GM23338 (cell line): Measurements from ENCODE around the gene BEX2. TPM values are rescaled to one million over a fixed set of nuclear protein-coding genes. Genes with fewer than 3 reads are reported as not detected.

Experiments used
- ATAC-seq: fragments of 200-7000 bp; cut with Tn5 transposase; 3 replicates; pipeline ENCODE4 v1.9.1; 2020
- DNase-seq: peaks from one replicate; pipeline ENCODE4 v3.0.0-alpha.2; 2015; ENCODE audit warnings: low spot score
- H2AFZ ChIP-seq: fragments of 200-600 bp; sonication (generic); 2 replicates; pipeline ENCODE4 v1.8.0; 2016; ENCODE audit warnings: antibody characterized with exemption, mild to moderate bottlenecking, moderate library complexity
- H3F3A ChIP-seq: fragments of 200-600 bp; sonication (generic); replicated peaks from 2 replicates; pipeline ENCODE4 v1.8.0; 2017; ENCODE audit warnings: antibody characterized with exemption, mixed run types, low read depth
- H3K27ac ChIP-seq: fragments of 200-600 bp; sonication (generic); 2 replicates; pipeline ENCODE4 v1.6.1; 2016; ENCODE audit warnings: low read depth
- H3K27me3 ChIP-seq: fragments of 200-600 bp; sonication (generic); 2 replicates; pipeline ENCODE4 v1.8.0; 2016; ENCODE audit warnings: mild to moderate bottlenecking, mixed run types, moderate library complexity; ENCODE audit not compliant: insufficient read depth
- H3K36me3 ChIP-seq: fragments of 200-600 bp; sonication (generic); 2 replicates; pipeline ENCODE4 v1.8.0; 2016; ENCODE audit warnings: mild to moderate bottlenecking; ENCODE audit not compliant: insufficient read depth
- H3K4me1 ChIP-seq: fragments of 200-600 bp; sonication (generic); 2 replicates; pipeline ENCODE4 v1.8.0; 2016; ENCODE audit warnings: mild to moderate bottlenecking, moderate library complexity; ENCODE audit not compliant: insufficient read depth
- H3K4me2 ChIP-seq: fragments of 200-600 bp; sonication (generic); 2 replicates; pipeline ENCODE4 v1.7.1; 2017; ENCODE audit warnings: mixed run types
- H3K4me3 ChIP-seq: fragments of 200-600 bp; sonication (generic); 2 replicates; pipeline ENCODE4 v1.6.1; 2016; ENCODE audit warnings: mixed run types
- H3K79me2 ChIP-seq: fragments of 200-600 bp; sonication (generic); replicated peaks from 2 replicates; pipeline ENCODE4 v1.8.0; 2017; ENCODE audit warnings: mild to moderate bottlenecking; ENCODE audit not compliant: insufficient read depth
- H3K9me2 ChIP-seq: fragments of 200-600 bp; sonication (generic); 2 replicates; pipeline ENCODE4 v1.8.0; 2017; ENCODE audit not compliant: insufficient read depth
- H4K20me1 ChIP-seq: fragments of 200-600 bp; sonication (generic); replicated peaks from 2 replicates; pipeline ENCODE4 v1.8.0; 2017; ENCODE audit warnings: mild to moderate bottlenecking; ENCODE audit not compliant: insufficient read depth
- H3K27ac Mint-ChIP-seq: 2 replicates; pipeline ENCODE4 v1.8.0; 2020; ENCODE audit warnings: inconsistent platforms, mild to moderate bottlenecking, moderate library complexity, mixed read lengths
- H3K27me3 Mint-ChIP-seq: 3 replicates; pipeline ENCODE4 v1.8.0; 2022; ENCODE audit warnings: low read depth, mild to moderate bottlenecking, moderate library complexity, mixed read lengths, inconsistent platforms; ENCODE audit not compliant: insufficient read depth, poor library complexity
- H3K36me3 Mint-ChIP-seq: 3 replicates; pipeline ENCODE4 v1.8.0; 2021; ENCODE audit warnings: low read depth, mild to moderate bottlenecking, inconsistent platforms, moderate library complexity, mixed read lengths
- H3K4me1 Mint-ChIP-seq: 3 replicates; pipeline ENCODE4 v1.8.0; 2020; ENCODE audit warnings: mild to moderate bottlenecking, inconsistent platforms, mixed read lengths
- H3K4me3 Mint-ChIP-seq: 3 replicates; pipeline ENCODE4 v1.8.0; 2021; ENCODE audit warnings: moderate library complexity, mild to moderate bottlenecking, inconsistent platforms, mixed read lengths
- H3K9me3 Mint-ChIP-seq: 3 replicates; pipeline ENCODE4 v1.8.0; 2020; ENCODE audit warnings: moderate library complexity, mild to moderate bottlenecking, inconsistent platforms, mixed read lengths
- CREB1 ChIP-seq: fragments of 250-450 bp; sonication (Bioruptor Pico); IDR thresholded peaks from 2 replicates; pipeline ENCODE4 v1.5.0; 2020; ENCODE audit warnings: low read depth, mild to moderate bottlenecking, moderate library complexity
- EZH2 ChIP-seq: fragments of 200-600 bp; sonication (generic); IDR thresholded peaks from one replicate; pipeline ENCODE4 v1.8.0; 2017; ENCODE audit warnings: antibody characterized with exemption, mild to moderate bottlenecking, low read depth; ENCODE audit not compliant: unreplicated experiment
- EZH2phosphoT487 ChIP-seq: fragments of 200-600 bp; sonication (generic); IDR thresholded peaks from one replicate; pipeline ENCODE4 v1.8.1; 2018; ENCODE audit warnings: antibody characterized with exemption; ENCODE audit not compliant: unreplicated experiment
- NANOG ChIP-seq: IDR thresholded peaks from 2 replicates; pipeline ENCODE4 v1.6.1; 2016; ENCODE audit warnings: antibody characterized with exemption, borderline replicate concordance
- POLR2AphosphoS5 ChIP-seq: IDR thresholded peaks from 2 replicates; pipeline ENCODE4 v1.6.1; 2016; ENCODE audit warnings: antibody characterized with exemption, low read depth
- long read RNA-seq: library from polyadenylated mRNA; unstranded; transcript quantifications from one replicate; pipeline ENCODE4 v2.0.0, GENCODE V29; 2020; ENCODE audit not compliant: unreplicated experiment
- polyA plus RNA-seq: library from polyadenylated mRNA; unstranded; fragments of >200 nt; fragmentation: Nextera tagmentation; extraction: Ambion mirVana; gene quantifications from 2 replicates; pipeline ENCODE4 v1.2.1, GENCODE V29; 2016
- total RNA-seq: library from RNA; depleted of rRNA; stranded (reverse); fragments of >200 nt; shearing (Covaris generic); gene quantifications from 2 replicates; pipeline ENCODE4 v1.2.3, GENCODE V29; 2014; rRNA removed
- TF ChIP-seq, protein P1 (sequence below): IDR thresholded peaks from one replicate; pipeline ENCODE4 v1.6.1; 2018; ENCODE audit warnings: antibody characterized with exemption; ENCODE audit not compliant: unreplicated experiment
- TF ChIP-seq, protein P2 (sequence below), 2 experiments: fragments of 200-600 bp in 1 of 2; sonication (generic) in 1 of 2; conservative IDR thresholded peaks; 2 replicates each; pipeline versions ENCODE4 v1.5.1 to v1.6.1; 2016 to 2017; ENCODE audit warnings: antibody characterized with exemption in 2 of 2, low read depth in 2 of 2, mild to moderate bottlenecking in 2 of 2, moderate library complexity in 1 of 2

The BEX2 gene
- total RNA-seq (37.5 and 49.8 TPM in 2 replicates), polyA plus RNA-seq (87.9 and 99.5 TPM in 2 replicates)
- long read RNA-seq, transcript BEX2-204 (3 exons, 1,077 nt): minor isoform, 6 of 57 reads
- long read RNA-seq, transcript BEX2-202 (3 exons, 899 nt): major isoform, 46 of 57 reads
- long read RNA-seq, partial matches to known transcripts: 0 of 57 reads
- long read RNA-seq, other reads (novel, unspliced or antisense): 2 of 57 reads

DNA sequence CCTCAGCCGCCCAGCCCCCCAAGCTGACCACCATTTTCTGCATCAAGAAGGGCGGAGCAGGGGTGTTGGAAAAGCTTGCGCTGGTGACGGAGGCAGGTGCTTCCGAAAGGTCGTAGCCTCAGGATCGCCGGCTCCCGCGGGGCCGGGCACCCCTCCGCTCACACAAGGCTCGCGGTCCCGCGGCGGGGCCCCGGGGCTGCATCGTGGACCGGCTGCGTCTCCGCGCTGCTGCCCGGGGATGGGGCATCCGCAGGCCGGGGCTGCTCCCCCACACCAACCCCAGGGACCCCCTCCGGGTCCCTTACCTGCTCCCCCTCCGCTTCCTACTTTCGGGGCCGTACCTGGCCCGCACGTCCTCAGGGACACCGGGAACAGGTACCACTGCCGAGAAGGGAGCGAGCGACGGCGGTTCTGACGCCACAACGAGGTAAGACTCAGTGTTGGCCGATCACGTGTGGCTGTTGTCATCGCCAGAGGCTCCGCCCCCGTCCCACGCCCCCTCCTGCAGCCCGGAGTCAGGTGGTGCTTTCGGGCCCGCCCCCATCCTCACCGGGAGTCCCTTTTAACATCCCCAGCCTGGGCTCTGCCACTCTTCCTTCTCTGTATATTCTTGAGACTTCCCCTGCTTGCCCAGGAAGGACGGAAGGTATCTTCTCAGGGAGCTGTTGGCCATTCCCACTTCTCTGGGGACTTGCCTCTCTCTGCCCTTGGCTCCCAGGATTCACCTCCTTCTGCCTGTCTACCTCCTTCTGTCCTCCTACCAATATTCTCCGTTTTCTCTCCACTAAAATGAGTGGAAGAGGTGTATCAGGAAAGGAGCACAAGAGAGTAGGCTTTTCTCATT lies at the start of gene BEX2:
BEX2 (minus strand) TSS at position 436 of the 844 bp plus-strand sequence. CDS start 1,014 bp downstream, outside the sequence.
- Histone ChIP-seq H3K4me3 (peak within 1 kb of the TSS; percentile 73), H3K9me2 (no peaks in the 10 kb centered on the region), H3K36me3 (no peaks in the 10 kb centered on the region), H4K20me1 (no peaks in the 10 kb centered on the region), H3F3A (no peaks in the 10 kb centered on the region), H3K4me1 (0 out of 2 replicates have a peak, but pooled peaks cover 3% of the 10 kb centered on the region), H3K4me2 (peak within 1 kb of the TSS; percentile 79), H3K79me2 (no peaks in the 10 kb centered on the region), H2AFZ (no peak within 1 kb of the TSS; the same call in 1 of the 2 replicates), H3K27ac (peak within 1 kb of the TSS; percentile 76), H3K27me3 (no peaks in the 10 kb centered on the region)
- Mint-ChIP-seq H3K27me3 (peaks cover 1% of the 10 kb centered on the region), H3K9me3 (no peaks in the 10 kb centered on the region), H3K4me3 (peak within 1 kb of the TSS; percentile 84), H3K27ac (peak within 1 kb of the TSS; percentile 77), H3K4me1 (peaks cover 3% of the 10 kb centered on the region), H3K36me3 (peaks cover 17% of the 10 kb centered on the region)
- TF ChIP-seq, protein P1, sequence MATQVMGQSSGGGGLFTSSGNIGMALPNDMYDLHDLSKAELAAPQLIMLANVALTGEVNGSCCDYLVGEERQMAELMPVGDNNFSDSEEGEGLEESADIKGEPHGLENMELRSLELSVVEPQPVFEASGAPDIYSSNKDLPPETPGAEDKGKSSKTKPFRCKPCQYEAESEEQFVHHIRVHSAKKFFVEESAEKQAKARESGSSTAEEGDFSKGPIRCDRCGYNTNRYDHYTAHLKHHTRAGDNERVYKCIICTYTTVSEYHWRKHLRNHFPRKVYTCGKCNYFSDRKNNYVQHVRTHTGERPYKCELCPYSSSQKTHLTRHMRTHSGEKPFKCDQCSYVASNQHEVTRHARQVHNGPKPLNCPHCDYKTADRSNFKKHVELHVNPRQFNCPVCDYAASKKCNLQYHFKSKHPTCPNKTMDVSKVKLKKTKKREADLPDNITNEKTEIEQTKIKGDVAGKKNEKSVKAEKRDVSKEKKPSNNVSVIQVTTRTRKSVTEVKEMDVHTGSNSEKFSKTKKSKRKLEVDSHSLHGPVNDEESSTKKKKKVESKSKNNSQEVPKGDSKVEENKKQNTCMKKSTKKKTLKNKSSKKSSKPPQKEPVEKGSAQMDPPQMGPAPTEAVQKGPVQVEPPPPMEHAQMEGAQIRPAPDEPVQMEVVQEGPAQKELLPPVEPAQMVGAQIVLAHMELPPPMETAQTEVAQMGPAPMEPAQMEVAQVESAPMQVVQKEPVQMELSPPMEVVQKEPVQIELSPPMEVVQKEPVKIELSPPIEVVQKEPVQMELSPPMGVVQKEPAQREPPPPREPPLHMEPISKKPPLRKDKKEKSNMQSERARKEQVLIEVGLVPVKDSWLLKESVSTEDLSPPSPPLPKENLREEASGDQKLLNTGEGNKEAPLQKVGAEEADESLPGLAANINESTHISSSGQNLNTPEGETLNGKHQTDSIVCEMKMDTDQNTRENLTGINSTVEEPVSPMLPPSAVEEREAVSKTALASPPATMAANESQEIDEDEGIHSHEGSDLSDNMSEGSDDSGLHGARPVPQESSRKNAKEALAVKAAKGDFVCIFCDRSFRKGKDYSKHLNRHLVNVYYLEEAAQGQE: no peak
- TF ChIP-seq EZH2phosphoT487: no peak
- TF ChIP-seq, protein P2, sequence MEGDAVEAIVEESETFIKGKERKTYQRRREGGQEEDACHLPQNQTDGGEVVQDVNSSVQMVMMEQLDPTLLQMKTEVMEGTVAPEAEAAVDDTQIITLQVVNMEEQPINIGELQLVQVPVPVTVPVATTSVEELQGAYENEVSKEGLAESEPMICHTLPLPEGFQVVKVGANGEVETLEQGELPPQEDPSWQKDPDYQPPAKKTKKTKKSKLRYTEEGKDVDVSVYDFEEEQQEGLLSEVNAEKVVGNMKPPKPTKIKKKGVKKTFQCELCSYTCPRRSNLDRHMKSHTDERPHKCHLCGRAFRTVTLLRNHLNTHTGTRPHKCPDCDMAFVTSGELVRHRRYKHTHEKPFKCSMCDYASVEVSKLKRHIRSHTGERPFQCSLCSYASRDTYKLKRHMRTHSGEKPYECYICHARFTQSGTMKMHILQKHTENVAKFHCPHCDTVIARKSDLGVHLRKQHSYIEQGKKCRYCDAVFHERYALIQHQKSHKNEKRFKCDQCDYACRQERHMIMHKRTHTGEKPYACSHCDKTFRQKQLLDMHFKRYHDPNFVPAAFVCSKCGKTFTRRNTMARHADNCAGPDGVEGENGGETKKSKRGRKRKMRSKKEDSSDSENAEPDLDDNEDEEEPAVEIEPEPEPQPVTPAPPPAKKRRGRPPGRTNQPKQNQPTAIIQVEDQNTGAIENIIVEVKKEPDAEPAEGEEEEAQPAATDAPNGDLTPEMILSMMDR (conservative IDR thresholded peaks at IDR 0.05; ENCODE audit: low read depth in 2 of 2): no peak
- no peak for TF ChIP-seq NANOG
- TF ChIP-seq POLR2AphosphoS5: peak; percentile 80
- no peak for TF ChIP-seq EZH2
- TF ChIP-seq CREB1 (CRISPR knock-in tag): peak; percentile 67
- ATAC-seq (peak; percentile 97), DNase-seq (peak; percentile 90)
